Breast epithelium (tissue), 4 donors: ENCODE results near the gene CNTNAP2. TPM values are rescaled to one million over a fixed set of nuclear protein-coding genes. Genes with fewer than 3 reads are reported as not detected.

Source experiments
- DNase-seq, 2 donors: peaks; one replicate each; pipeline ENCODE4 v3.0.0-alpha.2; 2019; ENCODE audit warnings: low spot score in 2 of 2
- H3K27ac ChIP-seq, 2 donors: fragments of 200-600 bp; sonication (generic) in 1 of 2; one replicate each; pipeline ENCODE4 v1.5.1; 2016 to 2019; ENCODE audit warnings: mild to moderate bottlenecking in 1 of 2
- H3K27me3 ChIP-seq, 2 donors: fragments of 200-600 bp; sonication (generic) in 1 of 2; one replicate each; pipeline versions ENCODE4 v1.5.1 to v1.6.0; 2017 to 2019; ENCODE audit warnings: control low read depth in 1 of 2, mild to moderate bottlenecking in 1 of 2
- H3K36me3 ChIP-seq: fragments of 200-600 bp; one replicate; pipeline ENCODE4 v1.5.1; 2019
- H3K4me1 ChIP-seq, 2 donors: fragments of 200-600 bp; sonication (generic); one replicate each; pipeline ENCODE4 v1.5.1; 2016 to 2019; ENCODE audit warnings: control low read depth in 1 of 2
- H3K4me3 ChIP-seq, 3 donors: fragments of 200-600 bp; sonication (generic); 1 replicate in 2 of 3; 2 replicates in 1 of 3; pipeline ENCODE4 v1.5.1; 2016 to 2019; ENCODE audit warnings: mild to moderate bottlenecking in 3 of 3, moderate library complexity in 2 of 3
- H3K9me3 ChIP-seq, 2 donors: fragments of 200-600 bp; sonication (generic) in 1 of 2; one replicate each; pipeline ENCODE4 v1.5.1; 2016 to 2019; ENCODE audit warnings: control low read depth in 1 of 2
- POLR2A ChIP-seq: fragments of 450-650 bp; IDR thresholded peaks from one replicate; pipeline ENCODE4 v1.6.1; 2016; ENCODE audit warnings: antibody characterized with exemption, mild to moderate bottlenecking, moderate library complexity
- POLR2AphosphoS5 ChIP-seq, 3 donors: sonication (generic); formaldehyde crosslinking; IDR thresholded peaks; one replicate each; pipeline ENCODE4 v1.6.1; 2017; ENCODE audit warnings: antibody characterized with exemption in 3 of 3
- intact Hi-C: fragments of 100-400 bp; cut with DNase I; formaldehyde crosslinking; loops from one replicate; pipeline ENCODE4 v1.15.1; 2023; ENCODE audit warnings: low total_unique reads
- total RNA-seq, 3 donors: library from RNA; depleted of rRNA; stranded (reverse); fragments of >200 nt; gene quantifications; one replicate each; pipeline ENCODE4 v1.1.0, GENCODE V29; 2016
- TF ChIP-seq, protein P1 (sequence below), 3 donors: fragments of 450-650 bp; IDR thresholded peaks; one replicate each; pipeline ENCODE4 v1.5.1; 2016 to 2017; ENCODE audit warnings: antibody characterized with exemption in 3 of 3, mild to moderate bottlenecking in 3 of 3, moderate library complexity in 3 of 3

The CNTNAP2 gene
- total RNA-seq, 3 donors from 2014 or later = 0.29 to 0.66 TPM; not detected in 1

DNA sequence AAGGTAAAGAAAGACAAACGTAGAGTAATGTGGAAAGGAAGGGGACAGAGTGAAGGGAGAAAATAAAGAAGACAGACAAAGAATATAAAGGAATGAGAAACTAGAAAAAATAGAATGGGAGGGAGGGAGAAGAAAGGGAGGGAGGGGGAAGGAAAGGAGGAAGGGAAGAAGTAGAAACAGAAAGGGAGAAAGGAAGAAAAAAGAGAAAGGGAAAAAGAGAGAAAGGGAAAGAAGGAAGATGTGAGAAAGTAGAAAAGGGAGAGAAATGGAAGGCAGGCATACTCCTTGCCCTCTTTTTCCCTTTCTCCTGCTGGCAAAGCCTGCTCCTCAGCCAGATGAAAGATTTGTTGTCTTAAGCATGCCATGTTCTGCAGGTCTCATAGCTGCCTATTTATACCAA is 1336.2 kb downstream of the CNTNAP2 start:
- DNase-seq = no peak
- TF ChIP-seq POLR2A (no peak), POLR2AphosphoS5 (IDR thresholded peaks at IDR 0.05) (no peak)
- TF ChIP-seq, protein P1, sequence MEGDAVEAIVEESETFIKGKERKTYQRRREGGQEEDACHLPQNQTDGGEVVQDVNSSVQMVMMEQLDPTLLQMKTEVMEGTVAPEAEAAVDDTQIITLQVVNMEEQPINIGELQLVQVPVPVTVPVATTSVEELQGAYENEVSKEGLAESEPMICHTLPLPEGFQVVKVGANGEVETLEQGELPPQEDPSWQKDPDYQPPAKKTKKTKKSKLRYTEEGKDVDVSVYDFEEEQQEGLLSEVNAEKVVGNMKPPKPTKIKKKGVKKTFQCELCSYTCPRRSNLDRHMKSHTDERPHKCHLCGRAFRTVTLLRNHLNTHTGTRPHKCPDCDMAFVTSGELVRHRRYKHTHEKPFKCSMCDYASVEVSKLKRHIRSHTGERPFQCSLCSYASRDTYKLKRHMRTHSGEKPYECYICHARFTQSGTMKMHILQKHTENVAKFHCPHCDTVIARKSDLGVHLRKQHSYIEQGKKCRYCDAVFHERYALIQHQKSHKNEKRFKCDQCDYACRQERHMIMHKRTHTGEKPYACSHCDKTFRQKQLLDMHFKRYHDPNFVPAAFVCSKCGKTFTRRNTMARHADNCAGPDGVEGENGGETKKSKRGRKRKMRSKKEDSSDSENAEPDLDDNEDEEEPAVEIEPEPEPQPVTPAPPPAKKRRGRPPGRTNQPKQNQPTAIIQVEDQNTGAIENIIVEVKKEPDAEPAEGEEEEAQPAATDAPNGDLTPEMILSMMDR (IDR thresholded peaks at IDR 0.05) = no peak
- intact Hi-C loops = no loop called here

DNA sequence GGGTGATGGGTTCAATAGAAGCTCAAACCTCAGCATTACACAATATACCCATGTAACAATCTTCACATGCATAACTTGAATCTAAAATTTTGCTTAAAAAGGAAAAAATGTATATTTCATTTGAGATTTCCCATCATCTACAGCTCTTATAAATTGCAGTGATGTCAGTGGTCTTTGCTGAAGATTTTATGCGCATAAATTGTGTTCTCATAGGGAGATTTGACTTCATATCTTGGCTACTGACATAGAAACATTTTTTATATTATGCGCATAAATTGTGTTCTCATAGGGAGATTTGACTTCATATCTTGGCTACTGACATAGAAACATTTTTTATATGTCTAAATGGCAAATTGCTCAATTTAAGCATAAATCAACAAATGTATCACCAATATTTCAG is 1348.6 kb downstream of the CNTNAP2 start:
- H3K9me3 ChIP-seq = no peaks in the 10 kb centered on the region
- no peaks in the 10 kb centered on the region for H3K4me1 ChIP-seq
- intact Hi-C loops = no loop called here
- TF ChIP-seq POLR2A (no peak), POLR2AphosphoS5 (IDR thresholded peaks at IDR 0.05) (no peak)
- TF ChIP-seq, protein P1 (IDR thresholded peaks at IDR 0.05) = no peak
- no peaks in the 10 kb centered on the region for H3K36me3 ChIP-seq
- H3K27ac ChIP-seq = no peak overlapping the region
- H3K4me3 ChIP-seq = no peak overlapping the region
- H3K27me3 ChIP-seq = no peaks in the 10 kb centered on the region
- DNase-seq = no peak

More for the DNA sequence above, 1336.2 kb downstream of the CNTNAP2 start:
- H3K27ac ChIP-seq = no peak overlapping the region
- no peaks in the 10 kb centered on the region for H3K36me3 ChIP-seq
- H3K4me3 ChIP-seq = no peak overlapping the region
- no peaks in the 10 kb centered on the region for H3K27me3 ChIP-seq
- no peaks in the 10 kb centered on the region for H3K4me1 ChIP-seq
- no peaks in the 10 kb centered on the region for H3K9me3 ChIP-seq

DNA sequence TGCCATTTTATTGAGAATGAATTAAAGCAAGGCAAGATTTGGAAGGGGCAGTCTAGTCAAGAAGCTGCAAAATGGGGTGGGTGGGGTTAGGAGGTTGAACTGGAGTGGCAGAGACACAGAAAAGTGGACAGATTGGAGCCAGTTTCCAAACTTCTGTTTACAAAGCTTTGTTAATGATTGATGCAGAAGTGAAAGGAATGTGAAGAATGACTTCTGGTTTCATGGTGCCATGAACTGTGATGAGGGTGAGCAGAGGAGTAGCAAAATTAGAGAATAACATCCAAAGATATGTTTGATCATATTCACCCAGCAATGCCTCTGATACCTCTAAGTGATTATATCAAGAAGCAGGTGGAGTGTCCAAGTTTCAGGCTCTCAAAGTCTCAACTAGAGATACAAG is 1356.0 kb downstream of the CNTNAP2 start:
- no peak for TF ChIP-seq POLR2AphosphoS5 (IDR thresholded peaks at IDR 0.05)
- TF ChIP-seq POLR2A = no peak
- TF ChIP-seq, protein P1 (IDR thresholded peaks at IDR 0.05) = no peak
- Histone ChIP-seq H3K4me3 (no peak overlapping the region), H3K27ac (no peak overlapping the region), H3K36me3 (no peaks in the 10 kb centered on the region), H3K9me3 (no peaks in the 10 kb centered on the region), H3K4me1 (no peaks in the 10 kb centered on the region), H3K27me3 (no peaks in the 10 kb centered on the region)
- intact Hi-C loops = no loop called here
- no peak for DNase-seq

DNA sequence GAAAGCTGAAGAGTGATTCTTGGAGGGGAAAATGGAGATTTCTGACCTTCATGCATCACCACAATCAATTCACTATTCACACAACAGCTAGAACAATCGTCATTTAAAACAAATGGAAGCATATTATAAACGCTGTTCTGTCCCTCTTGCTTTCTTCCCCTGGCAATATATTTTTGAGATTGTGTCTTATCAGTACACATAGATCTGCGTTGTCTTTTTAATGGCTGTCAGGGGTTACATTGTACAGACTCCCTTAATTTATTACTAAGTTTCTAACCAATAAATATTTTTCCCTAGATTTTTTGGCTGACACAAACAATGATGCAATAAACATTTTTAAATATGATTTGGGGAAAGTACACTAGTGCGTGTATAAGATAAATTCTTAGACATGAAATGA is 1358.3 kb downstream of the CNTNAP2 start:
- intact Hi-C loops = no loop called here

DNA sequence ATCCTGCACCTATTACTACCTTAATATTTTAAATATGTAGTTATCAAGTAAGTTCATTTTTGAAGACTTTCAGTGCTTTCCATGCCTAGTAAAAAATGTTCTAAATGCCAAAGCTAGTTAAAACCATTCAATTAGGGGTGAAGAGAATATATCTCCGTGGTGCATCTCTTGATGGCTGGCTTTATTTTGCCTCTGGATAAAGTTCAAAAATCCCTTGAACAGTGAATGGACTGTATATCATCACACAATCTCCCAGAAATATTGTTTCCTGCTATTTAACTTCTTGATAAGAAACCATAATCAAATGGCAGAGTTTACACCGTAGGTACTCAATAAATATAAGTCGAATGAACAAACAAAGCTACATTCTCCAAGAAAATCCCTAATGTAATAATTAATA is 1360.9 kb downstream of the CNTNAP2 start:
- H3K4me3 ChIP-seq = no peak overlapping the region
- H3K27me3 ChIP-seq = no peaks in the 10 kb centered on the region
- no peaks in the 10 kb centered on the region for H3K36me3 ChIP-seq
- no peak for TF ChIP-seq POLR2AphosphoS5 (IDR thresholded peaks at IDR 0.05)
- TF ChIP-seq, protein P1 (IDR thresholded peaks at IDR 0.05) = no peak
- H3K4me1 ChIP-seq = no peaks in the 10 kb centered on the region
- no peak for DNase-seq
- no peaks in the 10 kb centered on the region for H3K9me3 ChIP-seq
- no peak overlapping the region for H3K27ac ChIP-seq
- intact Hi-C loops = no loop called here

More for the DNA sequence above, 1358.3 kb downstream of the CNTNAP2 start:
- no peak for DNase-seq
- H3K27ac ChIP-seq = no peak overlapping the region
- no peaks in the 10 kb centered on the region for H3K36me3 ChIP-seq
- H3K4me3 ChIP-seq = no peak overlapping the region
- H3K4me1 ChIP-seq = no peaks in the 10 kb centered on the region
- TF ChIP-seq, protein P1 (IDR thresholded peaks at IDR 0.05) = no peak
- TF ChIP-seq POLR2AphosphoS5 (IDR thresholded peaks at IDR 0.05) = no peak
- no peak for TF ChIP-seq POLR2A
- H3K9me3 ChIP-seq = no peaks in the 10 kb centered on the region
- no peaks in the 10 kb centered on the region for H3K27me3 ChIP-seq
